A549 (cell line): ENCODE measurements around the gene CPEB2. TPM values are rescaled to one million over a fixed set of nuclear protein-coding genes. Genes with fewer than 3 reads are reported as not detected.
A peak's percentile ranks its signal among the peaks of the same experiment; 100 is the strongest.

Source experiments
- ATAC-seq, 2 experiments: fragments of 200-7000 bp in 1 of 2; fragments of >200 bp in 1 of 2; cut with Nextera tagmentation in 1 of 2; cut with Tn5 transposase in 1 of 2; 3 replicates each; pipeline versions ENCODE4 v1.8.0 to v1.9.1; 2018 to 2020; ENCODE audit warnings: mild to moderate bottlenecking in 1 of 2, moderate library complexity in 1 of 2
- CTCF ChIA-PET: fragments of 300-600 bp; sonication (Branson Sonifier 250); formaldehyde crosslinking; extraction: SDS; loops from one replicate; lab custom pipeline; 2021; ENCODE audit warnings: antibody characterized with exemption, inconsistent platforms; lab: Yijun Ruan, JAX
- POLR2A ChIA-PET: fragments of 350-600 bp; formaldehyde crosslinking; extraction: SDS; loops from one replicate; lab custom pipeline; 2021; ENCODE audit warnings: antibody characterized with exemption, inconsistent platforms; lab: Yijun Ruan, JAX
- DNase-seq, 2 experiments: peaks; one replicate each; pipeline versions ENCODE4 v3.0.0 to v3.0.0-alpha.2; 2011 to 2016; ENCODE audit warnings: low read depth in 1 of 2, low spot score in 1 of 2
- FAIRE-seq: peaks from 2 replicates; lab custom pipeline; 2011; peaks lifted over from hg19 to GRCh38; lab: Jason Lieb, UNC
- H3K27ac ChIP-seq, 2 experiments: fragments of >200 bp; sonication (Bioruptor Twin); formaldehyde crosslinking; 3 replicates each; pipeline ENCODE4 v1.5.1; 2016 to 2017
- H3K4me1 ChIP-seq: fragments of >200 bp; sonication (Bioruptor Twin); formaldehyde crosslinking; 3 replicates; pipeline ENCODE4 v1.6.1; 2016
- H3K4me2 ChIP-seq: fragments of >200 bp; sonication (Bioruptor Twin); formaldehyde crosslinking; 3 replicates; pipeline ENCODE4 v1.6.1; 2016
- H3K4me3 ChIP-seq: fragments of >200 bp; sonication (Bioruptor Twin); formaldehyde crosslinking; 3 replicates; pipeline ENCODE4 v1.5.1; 2016
- H3K9me3 ChIP-seq: fragments of >200 bp; sonication (Bioruptor Twin); formaldehyde crosslinking; 3 replicates; pipeline ENCODE4 v1.6.1; 2016
- CBX8 ChIP-seq: fragments of 200-600 bp; sonication (generic); IDR thresholded peaks from 2 replicates; pipeline ENCODE4 v1.6.1; 2016
- CEBPB ChIP-seq, 2 experiments: fragments of >200 bp in 1 of 2; sonication (Bioruptor Twin) in 1 of 2; formaldehyde crosslinking in 1 of 2; IDR thresholded peaks; 2 replicates each; pipeline ENCODE4 v1.6.1; 2012 to 2016
- EHMT2 ChIP-seq: fragments of 200-600 bp; sonication (generic); IDR thresholded peaks from 2 replicates; pipeline ENCODE4 v1.6.1; 2016; ENCODE audit warnings: antibody characterized with exemption, low read depth, mild to moderate bottlenecking, moderate library complexity
- FOSB ChIP-seq: fragments of 250-450 bp; sonication (Bioruptor Pico); IDR thresholded peaks from 2 replicates; pipeline ENCODE4 v1.5.0; 2020; ENCODE audit warnings: mild to moderate bottlenecking, moderate library complexity
- FOXS1 ChIP-seq: fragments of 250-450 bp; sonication (Bioruptor Pico); IDR thresholded peaks from 2 replicates; pipeline ENCODE4 v1.5.0; 2020; ENCODE audit warnings: mild to moderate bottlenecking, moderate library complexity
- HOXA7 ChIP-seq: fragments of 250-450 bp; sonication (Bioruptor Pico); IDR thresholded peaks from 2 replicates; pipeline ENCODE4 v1.5.0; 2020; ENCODE audit warnings: mild to moderate bottlenecking, moderate library complexity
- NFE2L2 ChIP-seq: fragments of 150-350 bp; conservative IDR thresholded peaks from 2 replicates; pipeline ENCODE4 v1.6.1; 2014; ENCODE audit warnings: low read length
- POLR2A ChIP-seq: IDR thresholded peaks from 2 replicates; pipeline ENCODE4 v1.6.1; 2012; ENCODE audit warnings: mild to moderate bottlenecking, low read length
- RAD21 ChIP-seq, 2 experiments: fragments of >200 bp in 1 of 2; sonication (Bioruptor Twin) in 1 of 2; formaldehyde crosslinking in 1 of 2; IDR thresholded peaks in 1 of 2; conservative IDR thresholded peaks in 1 of 2; 2 replicates in 1 of 2; 3 replicates in 1 of 2; pipeline ENCODE4 v1.6.1; 2012 to 2018; ENCODE audit warnings: inconsistent platforms in 1 of 2
- RCOR1 ChIP-seq: fragments of 150-350 bp; IDR thresholded peaks from 2 replicates; pipeline ENCODE4 v1.6.1; 2014; ENCODE audit warnings: antibody characterized with exemption, low read length, low read depth
- TFCP2L1 ChIP-seq: fragments of 250-450 bp; sonication (Bioruptor Pico); IDR thresholded peaks from 2 replicates; pipeline ENCODE4 v1.5.0; 2021; ENCODE audit warnings: mild to moderate bottlenecking
- ZSCAN20 ChIP-seq: fragments of 250-450 bp; sonication (Bioruptor Pico); IDR thresholded peaks from 2 replicates; pipeline ENCODE4 v1.8.0; 2022; ENCODE audit warnings: mild to moderate bottlenecking, moderate library complexity
- WGBS: methylation state at CpG from one replicate; pipeline ENCODE4 v1.1.6; 2017; ENCODE audit errors: missing lambda C conversion rate; 5-methylcytosine and 5-hydroxymethylcytosine counted together
- polyA plus RNA-seq, 4 experiments: library from polyadenylated mRNA; depleted of rRNA in 3 of 4; stranded (reverse); fragments of >200 nt; fragmentation: RNase III in 1 of 4; extraction: RNeasy Plus Mini Kit Qiagen cat#74134 plus additional on column Dnase treatment in 1 of 4; gene quantifications; 2 replicates in 3 of 4; 3 replicates in 1 of 4; pipeline ENCODE4 v1.2.3, GENCODE V29; 2011 to 2017
- TF ChIP-seq, protein P1 (sequence below): IDR thresholded peaks from 2 replicates; pipeline ENCODE4 v1.6.1; 2012
- TF ChIP-seq, protein P2 (sequence below): fragments of >200 bp; sonication (Bioruptor Twin); formaldehyde crosslinking; IDR thresholded peaks from 2 replicates; pipeline ENCODE4 v1.6.1; 2016
- TF ChIP-seq, protein P3 (sequence below): fragments of 200-600 bp; sonication (generic); IDR thresholded peaks from 2 replicates; pipeline ENCODE4 v1.6.1; 2016; ENCODE audit warnings: antibody characterized with exemption, mild to moderate bottlenecking, moderate library complexity
- TF ChIP-seq, protein P4 (sequence below): fragments of 450-650 bp; IDR thresholded peaks from 2 replicates; pipeline ENCODE4 v1.6.1; 2014; ENCODE audit warnings: antibody characterized with exemption

Gene CPEB2
- polyA plus RNA-seq, 2 of the 4 experiments (the other 2 are of a cell fraction), result 16.2 to 16.8 TPM

DNA sequence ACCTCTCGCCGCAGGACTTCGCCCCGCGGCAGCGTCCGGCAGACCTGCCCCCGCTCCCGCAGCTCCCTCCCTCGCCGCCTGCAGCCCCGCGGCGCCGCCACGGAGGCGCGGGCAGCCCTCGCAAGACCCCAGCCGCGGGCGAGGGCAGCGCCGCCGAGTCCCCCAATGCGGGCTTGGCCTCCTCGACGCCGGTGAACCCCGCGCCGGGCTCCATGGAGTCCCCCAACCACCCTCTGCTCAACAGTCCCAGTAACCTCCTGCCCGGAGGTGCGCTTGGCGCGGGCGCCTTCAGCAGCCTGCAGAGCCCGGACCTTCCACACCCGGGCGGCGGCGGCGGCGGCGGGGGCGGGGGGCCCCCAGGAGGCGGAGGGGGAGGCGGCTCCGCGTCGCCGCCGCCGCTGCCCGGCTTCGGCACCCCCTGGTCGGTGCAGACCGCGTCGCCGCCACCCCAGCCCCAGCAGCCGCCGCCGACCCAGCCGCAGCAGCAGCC, 1.2 kb downstream of the CPEB2 start (continued):
- TF ChIP-seq, protein P1, sequence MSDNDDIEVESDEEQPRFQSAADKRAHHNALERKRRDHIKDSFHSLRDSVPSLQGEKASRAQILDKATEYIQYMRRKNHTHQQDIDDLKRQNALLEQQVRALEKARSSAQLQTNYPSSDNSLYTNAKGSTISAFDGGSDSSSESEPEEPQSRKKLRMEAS, result no peak
- TF ChIP-seq CBX8 (no peak), HOXA7 (no peak), TFCP2L1 (no peak)
- TF ChIP-seq, protein P2, sequence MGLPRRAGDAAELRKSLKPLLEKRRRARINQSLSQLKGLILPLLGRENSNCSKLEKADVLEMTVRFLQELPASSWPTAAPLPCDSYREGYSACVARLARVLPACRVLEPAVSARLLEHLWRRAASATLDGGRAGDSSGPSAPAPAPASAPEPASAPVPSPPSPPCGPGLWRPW, result no peak

DNA sequence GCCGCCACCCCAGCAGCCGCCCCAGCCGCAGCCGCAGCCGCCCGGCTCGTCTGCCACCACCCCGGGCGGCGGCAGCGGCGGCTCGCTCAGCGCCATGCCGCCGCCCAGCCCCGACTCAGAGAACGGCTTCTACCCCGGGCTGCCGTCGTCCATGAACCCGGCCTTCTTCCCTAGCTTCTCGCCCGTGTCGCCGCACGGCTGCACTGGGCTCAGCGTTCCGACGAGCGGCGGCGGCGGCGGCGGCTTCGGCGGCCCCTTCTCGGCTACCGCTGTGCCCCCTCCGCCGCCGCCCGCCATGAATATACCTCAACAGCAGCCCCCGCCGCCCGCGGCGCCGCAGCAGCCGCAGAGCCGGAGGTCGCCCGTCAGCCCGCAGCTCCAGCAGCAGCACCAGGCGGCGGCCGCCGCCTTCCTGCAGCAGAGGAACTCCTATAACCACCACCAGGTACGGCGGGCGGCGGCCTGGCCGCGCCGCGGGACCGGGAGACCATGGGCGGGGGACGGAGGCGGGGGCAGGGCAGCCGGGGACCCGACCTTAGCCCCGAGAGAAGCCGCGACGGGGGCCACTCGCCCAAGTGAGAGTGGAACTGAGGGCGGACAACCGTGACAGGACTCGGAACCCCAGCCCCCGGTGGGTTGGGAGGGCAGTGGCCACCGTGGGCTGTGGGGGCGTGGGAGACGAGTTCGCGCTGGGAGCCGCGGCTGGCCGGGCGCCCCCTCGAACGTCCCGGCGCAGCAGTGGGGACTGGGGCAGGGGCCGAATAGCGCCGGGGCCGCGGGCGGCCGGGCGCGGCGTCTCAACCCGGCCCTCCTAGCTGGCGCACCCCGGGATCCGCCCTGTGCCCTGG, 1.8 kb downstream of the CPEB2 start:
- FAIRE-seq (no peak), ATAC-seq (no peak)

DNA sequence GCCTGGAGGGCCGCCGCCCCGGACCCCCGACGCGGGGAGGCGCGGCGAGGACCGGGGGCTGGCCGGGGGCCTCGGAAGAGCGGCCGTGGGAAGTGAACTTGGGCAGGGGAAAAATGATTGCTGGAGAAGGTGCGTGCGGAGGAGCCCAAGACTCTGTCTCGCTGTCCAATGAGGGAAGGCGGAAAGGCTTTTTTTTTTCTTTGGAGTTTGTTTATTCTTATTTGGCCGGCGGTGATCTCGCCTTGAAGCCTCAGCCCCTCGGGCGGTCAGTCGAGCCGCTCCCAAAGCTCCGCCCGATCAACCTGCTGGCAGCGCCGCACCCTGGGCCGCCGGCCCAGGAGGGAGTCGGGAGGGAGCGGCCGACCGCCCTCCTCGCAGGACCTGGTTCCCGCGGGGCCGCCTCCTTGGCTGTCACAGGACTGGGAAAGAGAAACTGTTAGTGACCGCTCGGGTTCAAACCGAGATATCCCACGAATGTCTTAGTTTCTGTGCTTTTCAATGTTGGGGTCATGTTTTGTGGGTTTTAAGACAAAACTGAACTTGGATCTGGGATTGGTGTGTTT, 2.5 kb downstream of the CPEB2 start:
- H3K4me1 ChIP-seq, result peaks cover 33% of the 10 kb centered on the region
- CTCF ChIA-PET, result no interaction called here
- H3K27ac ChIP-seq, result peak overlapping the region; percentile 93 to 100
- WGBS, result 2% methylated on average over 13 of the region's 43 CpGs
- peak in 1 of 2 experiments; percentile 52 for DNase-seq
- ATAC-seq, result no peak
- 0 out of 5 replicates have a peak, but pooled peaks of 1 of the 2 experiments have one; percentile 12 for TF ChIP-seq RAD21 (conservative IDR thresholded peaks at IDR 0.05 in 1 of 2, IDR thresholded peaks at IDR 0.05 in 1 of 2)
- no peak for TF ChIP-seq ZSCAN20
- peak overlapping the region; percentile 80 for H3K4me2 ChIP-seq
- no peaks in the 10 kb centered on the region for H3K9me3 ChIP-seq
- FAIRE-seq, result no peak
- POLR2A ChIA-PET, result interaction anchor here (1.0 kb wide), 1 partner anchor 13 kb away, joined by 3 read pairs; no protein-coding TSS in a partner anchor
- peak overlapping the region; percentile 71 for H3K4me3 ChIP-seq

More for the DNA sequence above, 1.8 kb downstream of the CPEB2 start:
- H3K4me1 ChIP-seq, result peaks cover 28% of the 10 kb centered on the region
- peak overlapping the region; percentile 80 for H3K4me2 ChIP-seq
- POLR2A ChIA-PET, result interaction anchor here (1.0 to 1.5 kb wide), 2 partner anchors 12 to 1013 kb away, joined by 3 read pairs; no protein-coding TSS in a partner anchor
- CTCF ChIA-PET, result no interaction called here
- no CpG with 5 or more reads among the region's 109 CpGs for WGBS
- no peaks in the 10 kb centered on the region for H3K9me3 ChIP-seq
- no peak for TF ChIP-seq FOSB (CRISPR knock-in tag)
- no peak for TF ChIP-seq NFE2L2
- TF ChIP-seq, protein P3, sequence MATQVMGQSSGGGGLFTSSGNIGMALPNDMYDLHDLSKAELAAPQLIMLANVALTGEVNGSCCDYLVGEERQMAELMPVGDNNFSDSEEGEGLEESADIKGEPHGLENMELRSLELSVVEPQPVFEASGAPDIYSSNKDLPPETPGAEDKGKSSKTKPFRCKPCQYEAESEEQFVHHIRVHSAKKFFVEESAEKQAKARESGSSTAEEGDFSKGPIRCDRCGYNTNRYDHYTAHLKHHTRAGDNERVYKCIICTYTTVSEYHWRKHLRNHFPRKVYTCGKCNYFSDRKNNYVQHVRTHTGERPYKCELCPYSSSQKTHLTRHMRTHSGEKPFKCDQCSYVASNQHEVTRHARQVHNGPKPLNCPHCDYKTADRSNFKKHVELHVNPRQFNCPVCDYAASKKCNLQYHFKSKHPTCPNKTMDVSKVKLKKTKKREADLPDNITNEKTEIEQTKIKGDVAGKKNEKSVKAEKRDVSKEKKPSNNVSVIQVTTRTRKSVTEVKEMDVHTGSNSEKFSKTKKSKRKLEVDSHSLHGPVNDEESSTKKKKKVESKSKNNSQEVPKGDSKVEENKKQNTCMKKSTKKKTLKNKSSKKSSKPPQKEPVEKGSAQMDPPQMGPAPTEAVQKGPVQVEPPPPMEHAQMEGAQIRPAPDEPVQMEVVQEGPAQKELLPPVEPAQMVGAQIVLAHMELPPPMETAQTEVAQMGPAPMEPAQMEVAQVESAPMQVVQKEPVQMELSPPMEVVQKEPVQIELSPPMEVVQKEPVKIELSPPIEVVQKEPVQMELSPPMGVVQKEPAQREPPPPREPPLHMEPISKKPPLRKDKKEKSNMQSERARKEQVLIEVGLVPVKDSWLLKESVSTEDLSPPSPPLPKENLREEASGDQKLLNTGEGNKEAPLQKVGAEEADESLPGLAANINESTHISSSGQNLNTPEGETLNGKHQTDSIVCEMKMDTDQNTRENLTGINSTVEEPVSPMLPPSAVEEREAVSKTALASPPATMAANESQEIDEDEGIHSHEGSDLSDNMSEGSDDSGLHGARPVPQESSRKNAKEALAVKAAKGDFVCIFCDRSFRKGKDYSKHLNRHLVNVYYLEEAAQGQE, result no peak
- TF ChIP-seq HOXA7, result no peak
- TF ChIP-seq RCOR1, result no peak
- no peak for TF ChIP-seq POLR2A
- TF ChIP-seq EHMT2, result no peak
- TF ChIP-seq, protein P4, sequence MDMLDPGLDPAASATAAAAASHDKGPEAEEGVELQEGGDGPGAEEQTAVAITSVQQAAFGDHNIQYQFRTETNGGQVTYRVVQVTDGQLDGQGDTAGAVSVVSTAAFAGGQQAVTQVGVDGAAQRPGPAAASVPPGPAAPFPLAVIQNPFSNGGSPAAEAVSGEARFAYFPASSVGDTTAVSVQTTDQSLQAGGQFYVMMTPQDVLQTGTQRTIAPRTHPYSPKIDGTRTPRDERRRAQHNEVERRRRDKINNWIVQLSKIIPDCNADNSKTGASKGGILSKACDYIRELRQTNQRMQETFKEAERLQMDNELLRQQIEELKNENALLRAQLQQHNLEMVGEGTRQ, result no peak
- no peak for TF ChIP-seq ZSCAN20
- TF ChIP-seq CEBPB (IDR thresholded peaks at IDR 0.05), result no peak
- no peak for TF ChIP-seq FOXS1 (CRISPR knock-in tag)
- H3K27ac ChIP-seq, result peak overlapping the region; percentile 93 to 100
- DNase-seq, result no peak
- peak overlapping the region; percentile 71 for H3K4me3 ChIP-seq
